T1000 (cell line): ENCODE measurements around the gene PPP2R5C.
A peak's percentile ranks its signal among the peaks of the same experiment; 100 is the strongest.
"Not testable (repeated sequence)": the region's sequence is repeated elsewhere in the genome, so short reads cannot be mapped to it uniquely, and the experiment has no call there.

Source experiments
- DNase-seq: peaks from one replicate; lab custom pipeline; 2025; ENCODE audit warnings: mixed read lengths; lab: John Stamatoyannopoulos, UW

The PPP2R5C gene

DNA sequence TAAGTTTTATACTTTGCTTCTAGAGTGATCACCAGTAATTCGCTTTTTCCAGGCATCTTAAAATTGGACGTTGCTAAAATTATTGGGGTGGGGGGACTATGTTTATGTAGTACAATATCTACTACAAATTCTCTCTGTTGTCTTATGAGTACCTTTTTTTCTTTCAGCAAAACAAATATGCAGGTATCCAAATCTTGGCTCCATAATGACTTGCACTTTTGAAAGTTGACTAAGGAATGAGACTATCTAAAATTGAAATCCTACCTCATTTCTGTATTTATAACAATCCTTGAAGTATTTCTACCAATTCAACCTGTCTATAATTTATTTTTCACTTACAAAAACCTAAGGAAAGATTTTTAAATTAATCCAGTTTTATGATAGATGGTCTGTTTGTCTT, 205.2 kb downstream of the PPP2R5C start:
- DNase-seq = no peak

DNA sequence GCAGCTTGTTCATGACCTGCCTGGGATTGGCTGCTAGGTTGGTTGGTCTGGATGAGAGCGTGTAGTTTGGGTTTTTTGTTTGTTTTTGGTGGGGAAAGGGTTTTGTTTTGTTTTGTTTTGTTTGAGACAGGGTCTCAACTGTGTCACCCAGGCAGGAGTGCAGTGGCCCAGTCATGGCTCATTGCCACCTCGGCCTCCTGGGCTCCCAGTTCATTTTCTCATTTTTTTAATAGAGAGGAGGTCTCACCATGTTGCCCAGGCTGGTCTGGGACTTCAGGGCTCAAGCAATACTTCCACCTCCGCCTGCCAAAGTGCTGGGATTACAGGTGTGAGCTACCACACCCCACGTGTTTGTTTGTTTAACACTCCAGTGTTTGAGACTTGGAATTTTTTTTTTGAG, 206.7 kb downstream of the PPP2R5C start:
- DNase-seq = no peak

DNA sequence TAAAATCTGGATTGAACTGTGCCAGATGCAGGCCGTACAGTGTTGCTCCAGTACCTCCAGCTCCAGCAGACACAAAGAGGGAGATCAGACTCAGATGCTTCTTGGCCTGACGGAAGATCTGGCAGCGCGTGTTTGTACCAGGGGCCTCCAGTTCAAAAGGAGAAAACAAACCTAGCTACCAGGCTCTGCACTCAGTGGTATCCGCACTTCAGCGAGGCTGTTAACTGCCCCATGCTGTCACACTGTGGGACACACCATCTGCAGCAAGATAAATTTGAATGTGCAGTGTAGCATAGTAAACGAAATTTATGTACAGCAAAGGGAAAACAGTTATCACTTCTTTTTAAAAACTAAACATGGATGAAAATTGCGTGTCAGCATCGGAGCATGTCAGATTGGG, 208.0 kb downstream of the PPP2R5C start:
- DNase-seq = no peak

DNA sequence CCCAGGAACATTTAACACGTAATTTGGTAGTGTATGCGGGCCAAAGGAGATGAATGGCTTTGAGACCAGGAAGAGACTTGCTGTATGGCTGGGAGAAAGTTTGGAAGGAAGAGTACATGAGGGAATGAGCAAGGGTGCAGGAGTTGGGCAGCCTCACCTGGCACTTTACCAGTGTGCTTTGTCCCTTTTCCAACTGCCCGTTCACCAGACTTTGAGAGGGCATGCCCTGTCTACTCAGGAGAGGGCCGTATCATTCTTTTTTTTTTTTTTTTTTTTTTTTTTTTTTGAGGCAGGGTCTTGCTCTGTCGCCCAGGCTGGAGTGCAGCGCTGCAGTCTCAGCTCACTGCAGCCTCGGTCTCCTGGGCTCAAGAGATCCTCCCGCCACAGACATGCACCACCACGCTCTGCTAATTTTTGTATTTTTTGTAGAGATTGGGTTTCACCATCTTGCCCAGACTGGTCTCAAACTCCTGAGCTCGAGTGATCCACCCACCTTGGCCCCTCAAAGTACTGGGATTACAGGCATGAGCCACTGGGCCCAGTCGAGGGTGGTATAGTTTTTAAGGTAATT, 209.4 kb downstream of the PPP2R5C start:
- DNase-seq = no peak

DNA sequence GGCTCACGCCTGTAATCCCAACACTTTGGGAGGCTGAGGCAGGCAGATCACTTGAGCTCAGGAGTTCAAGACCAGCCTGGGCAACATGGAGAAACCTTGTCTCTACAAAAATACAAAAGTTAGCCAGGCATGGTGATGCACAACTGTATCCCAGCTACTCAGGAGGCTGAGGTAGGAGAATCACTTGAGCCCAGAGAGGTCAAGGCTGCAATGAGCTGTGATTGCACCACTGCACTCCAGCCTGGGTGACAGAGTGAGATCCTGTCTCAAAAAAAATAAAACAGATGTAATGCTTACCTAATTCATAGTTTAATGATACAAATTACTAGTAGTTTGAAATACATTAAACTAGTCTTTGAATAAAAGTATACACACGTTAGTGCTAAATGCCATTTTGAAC, 209.9 kb downstream of the PPP2R5C start:
- DNase-seq = not testable (repeated sequence)

DNA sequence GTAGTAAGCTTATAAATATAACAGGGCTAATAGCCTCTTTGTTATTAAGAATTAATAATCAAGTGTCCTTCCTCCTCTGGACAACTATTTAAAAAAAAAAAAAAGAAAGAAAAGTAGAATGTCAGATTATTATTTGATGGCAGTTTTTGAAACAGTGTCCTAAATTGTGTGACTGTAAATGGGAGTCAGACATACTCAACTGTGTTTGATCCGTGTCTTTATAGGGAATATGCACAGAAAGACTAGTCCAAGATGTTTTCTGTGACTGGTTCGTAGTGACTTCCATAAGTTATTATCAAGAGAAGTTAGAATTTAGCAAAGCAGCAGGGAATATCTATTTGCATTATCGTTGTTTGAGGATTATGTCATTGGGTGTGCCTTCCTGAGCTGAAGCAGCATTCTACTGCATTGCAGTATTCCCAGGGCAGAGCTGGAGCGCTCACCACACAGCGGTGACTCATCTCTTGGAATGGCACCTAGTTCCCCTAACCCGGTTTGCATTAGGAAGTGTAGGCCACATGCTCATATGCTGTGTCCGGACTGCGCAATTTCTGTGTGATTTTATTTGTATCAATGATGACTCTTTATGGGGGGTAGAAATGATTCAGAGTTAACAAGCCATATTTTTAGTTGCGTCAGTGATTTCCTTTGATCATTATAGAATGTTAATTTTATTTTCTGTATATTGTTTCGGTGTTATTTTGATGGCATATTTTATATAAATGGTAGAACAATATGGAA, 210.8 kb downstream of the PPP2R5C start:
- peak; percentile 88 for DNase-seq

DNA sequence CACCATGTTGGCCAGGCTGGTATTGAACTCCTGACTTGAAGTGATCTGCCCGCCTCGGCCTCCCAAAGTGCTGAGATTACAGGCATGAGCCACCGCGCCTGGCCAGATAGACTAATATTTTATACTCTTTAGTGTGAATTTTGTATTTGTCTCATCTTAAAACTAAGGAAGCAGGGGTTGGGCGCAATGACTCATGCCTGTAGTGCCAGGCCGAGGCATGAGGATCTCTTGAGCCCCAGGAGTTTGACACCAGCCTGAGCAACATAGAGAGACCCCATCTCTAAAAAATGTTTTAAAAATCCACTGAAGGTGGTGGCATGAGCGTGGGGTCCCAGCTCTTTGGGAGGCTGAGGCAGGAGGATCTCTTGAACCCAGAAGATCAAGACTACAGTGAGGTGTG, 211.8 kb downstream of the PPP2R5C start:
- DNase-seq = no peak

DNA sequence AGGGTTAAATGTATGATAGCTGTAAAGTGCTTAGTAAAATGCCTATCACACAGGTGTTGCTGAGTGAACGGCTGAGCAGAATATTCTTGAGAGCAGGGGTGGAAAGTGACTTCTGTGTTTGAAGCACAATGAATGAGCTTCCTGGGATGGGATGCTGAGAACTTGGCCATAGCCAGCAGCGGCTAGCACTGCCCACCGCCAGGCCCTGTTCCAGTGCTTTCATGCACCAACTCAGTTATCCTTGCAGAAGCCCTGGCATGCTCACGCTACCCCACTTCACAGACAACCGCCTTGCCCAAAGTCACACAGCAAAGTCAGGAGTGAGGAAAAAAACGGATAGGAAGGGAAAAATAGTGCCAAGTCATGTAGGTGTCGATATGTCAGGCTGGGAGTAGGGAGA, 213.7 kb downstream of the PPP2R5C start:
- no peak for DNase-seq
